Small intestine (tissue), 16 donors: ENCODE data around the gene PNLIPRP2. TPM values are rescaled to one million over a fixed set of nuclear protein-coding genes. Genes with fewer than 3 reads are reported as not detected.

Experiments
- DNase-seq, 2 donors: peaks; one replicate each; pipeline versions ENCODE4 v3.0.0 to v3.0.0-alpha.2; 2013
- FAIRE-seq: peaks from 2 replicates; lab custom pipeline; 2012; peaks lifted over from hg19 to GRCh38; lab: Jason Lieb, UNC
- H3K27ac ChIP-seq, 3 donors: one replicate each; pipeline ENCODE4 v1.5.1; 2013; ENCODE audit warnings: low read length in 2 of 3, mild to moderate bottlenecking in 2 of 3, control low read depth in 1 of 3, inconsistent platforms in 1 of 3, low read depth in 1 of 3, moderate library complexity in 1 of 3
- H3K27me3 ChIP-seq, 3 donors: one replicate each; pipeline ENCODE4 v1.6.1; 2013; ENCODE audit warnings: low read length in 3 of 3, inconsistent platforms in 1 of 3; ENCODE audit not compliant: control insufficient read depth in 3 of 3, insufficient read depth in 3 of 3
- H3K36me3 ChIP-seq, 3 donors: one replicate each; pipeline ENCODE4 v1.6.1; 2013; ENCODE audit warnings: low read length in 3 of 3, inconsistent platforms in 1 of 3, low read depth in 1 of 3, mild to moderate bottlenecking in 1 of 3, moderate library complexity in 1 of 3; ENCODE audit not compliant: control insufficient read depth in 3 of 3, insufficient read depth in 2 of 3
- H3K4me1 ChIP-seq, 3 donors: one replicate each; pipeline ENCODE4 v1.6.1; 2013; ENCODE audit warnings: low read length in 2 of 3, inconsistent platforms in 1 of 3, low read depth in 1 of 3, mild to moderate bottlenecking in 1 of 3, moderate library complexity in 1 of 3; ENCODE audit not compliant: control insufficient read depth in 3 of 3, insufficient read depth in 2 of 3
- H3K4me3 ChIP-seq, 3 donors: one replicate each; pipeline ENCODE4 v1.5.1; 2013; ENCODE audit warnings: low read length in 3 of 3, control low read depth in 1 of 3, inconsistent platforms in 1 of 3, low read depth in 1 of 3, mild to moderate bottlenecking in 1 of 3, moderate library complexity in 1 of 3
- H3K9me3 ChIP-seq, 2 donors: one replicate each; pipeline ENCODE4 v1.6.1; 2013; ENCODE audit warnings: low read depth in 1 of 2, low read length in 1 of 2; ENCODE audit not compliant: control insufficient read depth in 2 of 2, insufficient read depth in 1 of 2
- WGBS, 3 donors: extraction: QIAGEN DNeasy Blood & Tissue Kit; methylation state at CpG; one replicate each; pipeline ENCODE4 v1.1.7; 2013; 5-methylcytosine and 5-hydroxymethylcytosine counted together
- long read RNA-seq, 10 donors: transcript quantifications; one replicate each; lab custom pipeline, GENCODE V29; 2026
- polyA plus RNA-seq, 4 donors: library from polyadenylated mRNA; stranded (reverse) in 3 of 4; unstranded in 1 of 4; fragments of 200-250 nt in 3 of 4; fragments of 120-200 nt in 1 of 4; gene quantifications; one replicate each; pipeline versions ENCODE4 v1.2.1 to v1.2.3, GENCODE V29; 2013
- donor health status: healthy with polysubstance abuse.
- donor health status: control.
- donor health status: control.
- donor health status: Bipolar disorder and iron deficiency.
- donor health status: healthy.

The PNLIPRP2 gene
- 10 to 100 TPM; 13.4 to 92.8 (median 52.7) TPM for polyA plus RNA-seq
- long read RNA-seq, donor 1, transcript PNLIPRP2-201 (13 exons, 1,482 nt): major isoform, 7 of 7 reads
- long read RNA-seq, donor 1, partial matches to known transcripts: 0 of 7 reads
- long read RNA-seq, donor 1, other reads (novel, unspliced or antisense): 0 of 7 reads
- long read RNA-seq, donor 2, partial matches to known transcripts: 0 of 1 reads
- long read RNA-seq, donor 2, other reads (novel, unspliced or antisense): 0 of 1 reads
- long read RNA-seq, donor 3, partial matches to known transcripts: 0 of 1 reads
- long read RNA-seq, donor 3, other reads (novel, unspliced or antisense): 0 of 1 reads
- long read RNA-seq, donor 4: 0 reads
- long read RNA-seq, donor 5: 0 reads
- long read RNA-seq, donor 6: 0 reads
- long read RNA-seq, donor 7: 0 reads
- long read RNA-seq, donor 8: 0 reads
- long read RNA-seq, donor 9, partial matches to known transcripts: 0 of 1 reads
- long read RNA-seq, donor 9, other reads (novel, unspliced or antisense): 0 of 1 reads
- long read RNA-seq, donor 10: 0 reads

DNA sequence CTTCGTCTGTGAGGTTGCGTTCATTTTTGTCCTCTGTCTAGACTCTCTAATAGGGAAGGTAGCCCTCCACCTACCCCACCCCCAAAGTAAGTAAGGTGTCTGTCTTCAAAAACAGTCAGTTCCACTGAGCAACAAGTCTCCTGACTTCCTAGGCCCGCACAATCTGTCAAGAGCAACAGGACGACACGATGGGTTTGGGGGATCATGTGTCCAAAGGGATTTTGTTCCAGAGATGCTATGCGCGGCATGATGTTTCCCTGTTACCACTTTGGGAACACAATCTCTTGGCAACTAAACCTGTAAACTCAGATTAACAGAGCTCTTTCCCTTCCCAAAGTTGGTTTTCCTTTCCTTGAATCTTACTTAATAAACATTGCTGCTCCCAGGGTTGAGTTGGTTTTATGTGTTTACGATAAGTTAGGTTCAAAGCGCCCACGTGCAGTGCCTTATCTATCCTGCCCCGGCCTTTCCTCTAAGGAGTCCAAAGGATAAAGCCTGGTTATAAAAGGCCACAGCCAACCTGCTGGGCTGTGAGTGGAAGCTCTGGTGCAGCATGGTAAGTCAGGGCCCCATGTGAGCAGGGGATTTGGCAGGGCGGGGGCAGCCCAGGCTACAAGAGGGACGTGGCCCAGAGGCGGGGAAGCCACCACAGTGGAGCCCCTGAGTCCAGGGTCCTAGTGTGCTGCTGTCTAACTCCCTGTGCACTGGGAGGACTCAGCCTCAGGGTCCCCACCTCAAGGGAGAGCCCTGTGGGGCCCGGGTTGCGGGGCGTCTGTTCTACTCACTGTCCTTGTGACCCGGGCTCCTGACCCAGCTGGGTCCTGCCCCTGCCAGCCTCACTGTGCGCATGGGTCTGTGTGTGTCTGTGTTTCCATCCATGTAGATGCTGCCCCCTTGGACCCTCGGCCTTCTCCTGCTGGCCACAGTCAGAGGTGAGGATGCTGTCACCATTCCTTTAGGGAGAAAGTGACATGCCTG, at the start of gene PNLIPRP2:
PNLIPRP2 (plus strand) TSS at position 531 of the 978 bp plus-strand sequence.
- peaks cover 0 to 39% (median 0%) of the 10 kb centered on the region in 3 donors for H3K4me1 ChIP-seq
- DNase-seq (peak; percentile 94 to 98), FAIRE-seq (peak; percentile 26)
- H3K27ac ChIP-seq: peak within 1 kb of the TSS; percentile 38 to 98 (median 56)
- H3K27me3 ChIP-seq: no peaks in the 10 kb centered on the region
- WGBS, 3 donors: 16 to 57% (median 31%) methylated on average over 20 of the region's 20 CpGs
- peak within 1 kb of the TSS in 2 of 3 donors; percentile 11 to 64 for H3K4me3 ChIP-seq
- peaks cover 0 to under 1% (median 0%) of the 10 kb centered on the region in 3 donors for H3K36me3 ChIP-seq
- peaks cover 0 to 8% of the 10 kb centered on the region in 2 donors for H3K9me3 ChIP-seq

DNA sequence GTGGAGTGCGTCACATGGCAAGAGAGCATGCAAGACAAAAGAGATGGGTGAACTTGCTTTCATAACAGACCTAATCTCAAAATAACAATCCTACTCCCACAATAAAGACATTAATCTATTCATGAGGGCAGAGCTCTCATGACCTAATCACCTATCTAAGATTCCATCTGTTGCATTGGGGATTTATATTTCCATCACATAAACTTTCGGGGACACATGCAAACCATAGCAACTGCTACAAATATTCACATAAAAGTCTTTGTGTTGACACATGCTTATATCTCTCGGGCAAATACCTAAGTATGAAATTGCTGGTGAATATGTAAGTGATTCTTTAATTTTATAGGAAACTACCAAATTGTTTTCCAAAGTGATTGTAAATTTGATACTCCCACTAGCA, 46.0 kb upstream of the PNLIPRP2 start:
- H3K36me3 ChIP-seq: no peaks in the 10 kb centered on the region
- H3K9me3 ChIP-seq: no peaks in the 10 kb centered on the region
- H3K27me3 ChIP-seq: no peaks in the 10 kb centered on the region
- H3K27ac ChIP-seq: no peak overlapping the region
- 84 to 91% (median 87%) methylated on average over 3 of the region's 3 CpGs for WGBS, 3 donors
- DNase-seq (no peak), FAIRE-seq (no peak)
- H3K4me1 ChIP-seq: no peaks in the 10 kb centered on the region
- no peak overlapping the region for H3K4me3 ChIP-seq

- no peak for DNase-seq
- H3K27me3 ChIP-seq: no peaks in the 10 kb centered on the region
- peaks cover 0 to 20% (median 9%) of the 10 kb centered on the region in 3 donors for H3K4me1 ChIP-seq
- no peaks in the 10 kb centered on the region for H3K36me3 ChIP-seq
- H3K9me3 ChIP-seq: peaks cover 0 to 8% of the 10 kb centered on the region in 2 donors
- 86 to 93% (median 91%) methylated on average over 8 of the region's 8 CpGs for WGBS, 3 donors
- H3K27ac ChIP-seq: no peak overlapping the region
- FAIRE-seq: no peak
- H3K4me3 ChIP-seq: no peak overlapping the region
These were observed 32.7 kb upstream of the PNLIPRP2 start for GRCh38 chr10:116587878-116588591.

GRCh38 chr10:116588995-116589394, 31.8 kb upstream of the PNLIPRP2 start:
- H3K36me3 ChIP-seq: no peaks in the 10 kb centered on the region
- DNase-seq (no peak), FAIRE-seq (no peak)
- no peaks in the 10 kb centered on the region for H3K27me3 ChIP-seq
- peaks cover 0 to 8% of the 10 kb centered on the region in 2 donors for H3K9me3 ChIP-seq
- peaks cover 0 to 20% (median 9%) of the 10 kb centered on the region in 3 donors for H3K4me1 ChIP-seq
- H3K27ac ChIP-seq: peak overlapping the region in 1 of 3 donors; percentile 29
- WGBS, 3 donors: 72 to 91% (median 84%) methylated on average over 2 of the region's 2 CpGs
- no peak overlapping the region for H3K4me3 ChIP-seq

DNA sequence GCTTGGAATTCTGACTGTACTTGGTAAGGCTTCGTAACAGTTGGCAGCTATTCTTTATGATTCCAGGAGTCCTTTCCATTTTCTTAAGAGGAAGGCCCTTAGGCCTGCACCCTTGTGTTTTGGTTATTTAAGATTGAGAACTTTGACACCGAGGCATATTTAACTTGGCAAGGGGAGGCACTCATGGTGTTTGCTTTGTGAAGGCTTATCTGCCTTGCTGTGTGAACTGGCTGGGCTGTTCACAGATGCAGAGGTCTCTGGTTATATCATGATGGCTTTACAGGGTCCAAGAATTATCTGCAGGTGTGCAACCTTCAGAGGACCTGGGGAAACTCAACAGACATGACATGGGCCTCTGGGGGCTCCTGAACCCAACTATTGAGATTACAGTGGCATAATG, 30.8 kb upstream of the PNLIPRP2 start:
- DNase-seq (peak; percentile 64 to 89), FAIRE-seq (no peak)
- Histone ChIP-seq H3K27me3 (no peaks in the 10 kb centered on the region), H3K4me3 (no peak overlapping the region), H3K9me3 (peaks cover 0 to 8% of the 10 kb centered on the region in 2 donors), H3K36me3 (no peaks in the 10 kb centered on the region), H3K27ac (peak overlapping the region in 1 of 3 donors; percentile 29), H3K4me1 (peaks cover 0 to 20% (median 9%) of the 10 kb centered on the region in 3 donors)
- 11 to 60% (median 28%) methylated on average over 2 of the region's 2 CpGs for WGBS, 3 donors

DNA sequence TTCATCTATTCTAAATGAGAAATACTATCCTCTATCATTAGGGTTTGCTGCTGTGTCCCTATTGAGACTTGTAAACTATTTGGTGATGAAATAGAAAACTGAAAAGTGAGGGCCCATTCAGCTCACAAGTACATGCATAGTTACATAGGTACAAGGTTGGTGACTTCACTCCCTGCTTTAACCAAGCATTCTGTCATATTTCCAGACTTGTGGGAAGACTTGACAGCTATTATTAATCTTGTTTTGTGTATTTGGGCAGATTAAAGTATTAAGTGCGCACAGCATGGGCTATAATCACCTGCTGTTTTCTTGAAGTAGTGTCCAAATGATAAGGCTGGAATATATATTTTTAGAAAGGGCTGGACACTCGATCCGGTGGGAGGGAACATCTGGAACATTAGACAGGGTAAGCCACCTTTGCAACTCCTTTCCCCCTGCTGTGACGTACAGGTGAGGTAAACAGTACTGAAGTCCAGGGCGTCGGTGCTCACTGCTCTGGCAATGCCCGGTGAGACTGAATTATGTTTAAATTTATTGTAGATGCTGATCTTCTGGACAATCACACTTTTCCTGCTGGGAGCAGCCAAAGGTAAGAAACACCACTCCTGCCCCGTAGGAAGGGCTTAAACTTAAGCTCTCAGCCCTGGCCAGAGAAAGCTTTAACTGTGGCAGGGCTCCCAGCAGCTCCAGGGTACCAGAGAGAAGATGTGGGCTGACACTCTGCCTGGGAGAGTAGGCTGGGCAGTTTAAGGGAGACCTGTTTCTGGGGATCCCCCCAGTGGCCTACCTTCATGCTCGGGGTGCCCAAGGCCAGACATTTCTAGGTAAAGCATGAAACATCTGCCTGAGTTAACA, 29.9 kb upstream of the PNLIPRP2 start, which contains the start of gene PNLIPRP1:
PNLIPRP1 (plus strand) TSS at position 370 of the 855 bp plus-strand sequence; CDS start at position 541, 171 bp downstream.
- no peaks in the 10 kb centered on the region for H3K27me3 ChIP-seq
- peaks cover 0 to 8% of the 10 kb centered on the region in 2 donors for H3K9me3 ChIP-seq
- H3K27ac ChIP-seq: peak within 1 kb of the TSS in 1 of 3 donors; percentile 29
- H3K4me3 ChIP-seq: no peak within 1 kb of the TSS
- FAIRE-seq (no peak), DNase-seq (peak; percentile 61 to 68)
- H3K4me1 ChIP-seq: peaks cover 0 to 20% (median 9%) of the 10 kb centered on the region in 3 donors
- H3K36me3 ChIP-seq: no peaks in the 10 kb centered on the region
- WGBS, 3 donors: 16 to 56% (median 33%) methylated on average over 9 of the region's 9 CpGs

GRCh38 chr10:116593139-116593740, 27.5 kb upstream of the PNLIPRP2 start:
- WGBS, 3 donors: 33 to 62% (median 55%) methylated on average over 5 of the region's 5 CpGs
- H3K27ac ChIP-seq: no peak overlapping the region

More at GRCh38 chr10:116593139-116593740, 27.5 kb upstream of the PNLIPRP2 start:
- no peak overlapping the region for H3K4me3 ChIP-seq
- FAIRE-seq (no peak), DNase-seq (no peak)
- H3K4me1 ChIP-seq: peaks cover 0 to 29% (median 9%) of the 10 kb centered on the region in 3 donors
- H3K27me3 ChIP-seq: no peaks in the 10 kb centered on the region
- H3K9me3 ChIP-seq: peaks cover 0 to 8% of the 10 kb centered on the region in 2 donors
- H3K36me3 ChIP-seq: no peaks in the 10 kb centered on the region
